ENCODE data around the gene LBX2.

The LBX2 gene, protein sequence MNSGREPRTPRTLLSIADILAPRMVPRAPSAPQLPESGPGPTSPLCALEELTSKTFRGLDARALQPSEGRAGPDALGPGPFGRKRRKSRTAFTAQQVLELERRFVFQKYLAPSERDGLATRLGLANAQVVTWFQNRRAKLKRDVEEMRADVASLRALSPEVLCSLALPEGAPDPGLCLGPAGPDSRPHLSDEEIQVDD

GRCh38 chr2:74499267-74499939 lies at the start of gene LBX2:
Gene LBX2 (minus strand): TSS chr2:74499603. CDS start chr2:74499537, 66 bp downstream.
- DNase-seq, result no peak

DNA sequence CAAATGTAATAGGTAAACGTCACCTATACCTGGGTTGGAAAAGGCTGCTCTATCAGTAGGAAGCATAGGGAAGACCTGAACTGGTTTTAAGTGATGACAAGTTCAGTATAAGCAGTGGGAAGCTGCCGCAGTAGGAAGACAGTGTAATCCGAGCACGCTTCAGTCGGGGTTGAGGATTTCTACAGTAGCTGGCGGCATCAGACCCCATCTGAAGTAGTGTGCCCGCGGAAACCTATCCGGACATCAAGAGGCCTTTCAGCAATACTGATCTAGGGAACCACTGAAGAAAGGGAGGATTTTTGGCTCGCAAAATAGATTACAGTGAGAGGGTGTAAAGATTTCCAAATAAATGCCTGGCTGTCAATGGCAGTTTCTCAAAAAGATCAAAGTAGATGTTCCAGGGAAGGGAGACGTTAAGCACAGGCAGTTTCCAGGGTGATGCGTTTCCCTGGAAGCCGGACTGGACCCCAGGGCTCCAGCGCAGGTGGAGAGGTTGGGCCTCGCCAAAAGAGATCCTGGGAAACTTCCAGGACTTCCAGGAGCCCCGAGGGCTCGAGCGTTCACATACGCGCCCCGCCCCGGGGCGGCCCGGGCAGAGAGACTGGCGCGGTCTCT lies 49.0 kb upstream of the LBX2 start:
- DNase-seq, result no peak

- no peak for DNase-seq
These were observed 46.6 kb upstream of the LBX2 start for GRCh38 chr2:74546004-74546403.

- no peak for DNase-seq
These were observed 45.2 kb upstream of the LBX2 start for GRCh38 chr2:74544634-74545033.

DNA sequence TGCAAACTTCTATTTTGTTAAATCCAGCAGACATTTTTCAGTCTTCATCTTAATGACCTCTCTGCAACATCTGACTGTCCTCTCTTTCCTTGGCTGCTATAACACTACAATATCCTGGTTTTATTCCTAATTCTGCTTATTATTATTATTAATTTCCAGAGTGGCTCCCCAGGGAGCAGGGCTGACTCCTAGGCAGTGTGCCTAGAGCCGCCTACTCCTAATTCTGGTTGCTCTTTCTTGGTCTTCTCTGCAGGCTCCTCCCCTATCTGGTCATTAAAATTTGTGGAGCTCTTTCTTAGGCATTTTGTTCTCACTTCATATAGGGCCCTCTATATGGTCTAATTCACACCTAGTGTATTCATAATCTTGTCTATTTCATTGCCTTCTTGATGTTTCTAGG lies 43.6 kb upstream of the LBX2 start:
- DNase-seq, result no peak

- no peak for DNase-seq
These were observed 40.9 kb upstream of the LBX2 start for GRCh38 chr2:74540291-74540690.

GRCh38 chr2:74538881-74539339 lies 39.5 kb upstream of the LBX2 start:
- no peak for DNase-seq

DNA sequence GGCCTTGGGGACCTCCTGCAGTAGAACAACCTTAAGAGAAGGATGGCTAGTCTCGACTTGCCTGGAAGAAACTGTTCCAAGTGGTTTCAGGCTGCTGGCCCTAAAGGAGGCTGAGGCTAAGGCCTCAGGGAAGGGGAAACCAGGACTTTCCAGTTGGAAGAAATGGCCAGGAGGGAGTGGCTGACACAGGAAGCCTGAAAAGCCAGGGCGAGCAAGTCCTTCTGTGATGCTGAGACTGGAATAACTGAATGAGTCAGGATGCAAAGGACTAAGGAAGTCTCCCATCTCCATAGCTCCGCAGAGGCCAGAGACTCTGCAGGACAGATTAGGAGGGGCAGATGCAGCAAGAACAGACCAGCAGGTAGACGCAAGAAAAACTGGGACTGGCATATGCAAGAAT lies 37.7 kb upstream of the LBX2 start:
- no peak for DNase-seq

DNA sequence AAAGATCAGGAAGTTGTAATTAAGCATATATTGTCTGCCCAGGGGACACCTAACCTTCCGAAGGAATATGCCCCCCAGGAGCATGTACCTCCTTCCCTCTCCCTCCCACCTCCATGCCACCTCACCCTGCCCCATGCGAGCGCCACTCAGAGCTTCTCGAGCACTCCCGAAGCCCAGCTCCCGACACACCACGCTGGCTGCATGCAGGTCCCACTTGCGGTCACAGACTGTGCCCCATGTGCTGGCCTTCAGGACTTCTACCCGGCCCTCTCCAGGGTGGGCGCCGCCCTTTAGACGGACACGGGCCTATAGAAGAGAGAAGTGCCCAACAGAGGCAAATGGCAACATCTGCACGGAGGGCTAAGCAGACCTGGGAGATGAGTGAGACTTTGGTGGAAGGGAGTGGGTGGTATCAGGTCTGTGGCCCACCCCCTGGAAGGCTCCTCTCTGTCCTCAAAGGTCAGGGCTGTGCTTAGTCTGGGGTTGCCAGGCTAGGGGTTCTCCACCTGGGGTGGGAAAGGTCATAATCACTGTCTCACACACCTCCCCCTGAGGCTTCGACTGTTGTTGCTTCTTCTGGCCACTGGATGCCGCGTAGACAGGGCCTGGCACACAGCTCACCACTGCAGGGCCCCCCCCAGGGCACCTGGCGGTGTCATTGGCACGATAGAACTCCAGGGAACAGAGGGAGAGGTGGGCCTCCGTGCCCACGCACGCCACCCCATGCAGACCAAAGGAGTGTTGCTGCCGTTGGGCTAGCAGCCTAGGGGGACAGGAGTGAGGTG lies 37.0 kb upstream of the LBX2 start:
- no peak for DNase-seq

GRCh38 chr2:74535440-74535965 lies 36.1 kb upstream of the LBX2 start:
- DNase-seq, result no peak

DNA sequence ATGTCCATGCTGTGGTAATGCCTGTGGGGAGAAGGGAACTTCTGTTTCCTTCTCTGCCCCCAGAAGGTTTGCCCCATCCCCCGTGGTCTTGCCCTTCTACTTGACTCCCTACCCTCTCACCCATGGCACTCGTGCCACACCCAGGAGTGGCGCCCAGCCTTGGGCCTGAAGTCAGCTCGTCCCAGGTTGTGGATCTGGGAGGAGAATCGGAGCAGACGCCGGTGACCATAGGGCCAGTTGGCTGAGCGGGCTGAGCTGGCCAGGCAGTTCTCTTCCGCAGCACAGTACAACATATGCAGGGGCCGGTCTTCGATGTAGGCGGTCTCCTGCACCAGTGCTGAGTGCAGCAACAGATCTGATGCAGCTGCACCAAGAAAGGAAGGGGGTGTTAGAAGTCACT lies 35.0 kb upstream of the LBX2 start:
- no peak for DNase-seq

GRCh38 chr2:74533464-74533863 lies 34.1 kb upstream of the LBX2 start:
- DNase-seq, result no peak

DNA sequence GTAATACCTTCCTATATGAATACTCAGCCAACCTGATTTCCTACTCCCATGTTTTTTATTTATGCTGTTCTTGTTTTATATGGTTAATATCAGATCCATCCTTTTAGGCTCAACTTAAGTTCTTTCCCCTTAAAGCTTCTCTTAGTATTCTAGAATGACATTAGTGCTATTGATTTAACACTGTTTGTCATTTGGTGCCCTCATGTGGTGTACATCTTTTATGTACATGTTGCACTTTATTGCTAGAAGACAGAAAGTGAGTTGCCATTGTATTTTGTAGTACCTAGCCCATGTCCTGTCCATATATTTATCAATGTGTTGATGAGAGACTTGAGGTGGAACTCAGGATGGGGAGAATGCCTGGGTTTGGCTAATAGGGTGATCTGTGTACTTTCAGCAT lies 32.8 kb upstream of the LBX2 start:
- no peak for DNase-seq

GRCh38 chr2:74531666-74532065 lies 32.3 kb upstream of the LBX2 start:
- DNase-seq, result no peak

- no peak for DNase-seq
These were observed 31.1 kb upstream of the LBX2 start for GRCh38 chr2:74530239-74531187.

DNA sequence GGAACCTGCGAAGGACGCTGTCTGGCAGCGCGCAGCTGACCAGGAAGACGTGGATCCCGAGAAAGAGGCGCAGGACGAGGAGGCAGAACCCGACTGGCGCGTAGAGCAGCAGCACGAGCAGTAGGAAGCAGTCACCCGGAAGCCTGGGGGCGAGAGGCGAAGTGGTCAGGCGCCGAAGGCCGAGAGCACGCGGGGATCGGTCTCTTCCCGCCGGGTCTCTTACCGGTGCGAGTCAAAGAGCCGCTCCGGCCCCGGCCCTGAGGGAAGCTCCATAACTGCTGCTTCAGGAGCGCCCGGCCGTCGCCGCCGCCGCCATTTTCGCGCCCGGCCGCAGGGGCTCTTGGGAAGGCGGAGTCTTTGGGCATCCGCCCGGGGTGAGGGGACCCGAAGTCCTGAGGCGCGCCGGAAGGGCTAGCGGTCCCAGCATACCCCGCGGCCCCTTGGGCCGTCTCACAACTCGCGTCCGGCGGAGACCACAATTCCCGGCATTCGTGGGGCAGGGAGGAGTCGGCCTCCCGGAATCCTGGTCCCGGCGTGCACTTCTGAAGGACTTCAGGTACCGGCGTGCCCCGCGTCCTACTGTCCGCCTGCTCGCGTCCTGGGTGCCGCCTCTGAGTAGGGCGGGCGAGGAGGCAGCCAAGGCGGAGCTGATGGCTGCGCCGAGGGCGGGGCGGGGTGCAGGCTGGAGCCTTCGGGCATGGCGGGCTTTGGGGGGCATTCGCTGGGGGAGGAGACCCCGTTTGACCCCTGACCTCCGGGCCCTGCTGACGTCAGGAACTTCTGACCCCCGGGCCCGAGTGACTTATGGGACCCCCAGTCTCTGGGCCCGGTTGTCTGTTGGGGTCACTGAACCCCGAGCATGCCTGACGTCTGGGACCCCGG lies 30.2 kb upstream of the LBX2 start, which contains the start of the genes AUP1 and HTRA2:
Gene AUP1 (minus strand): TSS at position 350 of the 882 bp plus-strand sequence. CDS start 77 bp downstream, at position 273.
Gene HTRA2 (plus strand): TSS at position 577 of the 882 bp plus-strand sequence. CDS start 74 bp downstream, at position 651.
- peak; percentile 91 for DNase-seq

GRCh38 chr2:74528600-74529356 lies 29.4 kb upstream of the LBX2 start:
- DNase-seq, result no peak

DNA sequence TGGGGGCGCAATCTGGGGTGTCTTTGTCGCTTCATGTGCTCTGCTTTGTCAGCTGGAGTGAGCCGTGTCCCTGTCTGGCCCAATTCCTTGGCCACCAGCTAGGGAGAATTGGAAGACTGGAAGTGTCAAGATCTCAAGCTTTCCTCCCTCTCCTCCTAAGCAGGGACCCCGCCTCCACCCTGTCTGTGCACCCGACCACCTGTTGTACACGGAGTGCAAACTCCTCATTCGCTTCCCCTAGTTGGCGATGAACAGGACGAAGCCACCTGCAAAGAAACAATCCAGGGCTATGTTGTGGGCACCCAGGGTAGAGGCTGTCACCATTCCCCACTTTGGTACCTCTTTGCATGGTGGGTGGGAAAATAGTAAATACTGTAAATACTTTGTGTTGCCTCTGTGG lies 28.3 kb upstream of the LBX2 start:
- DNase-seq, result no peak

- DNase-seq, result no peak
These were observed 27.3 kb upstream of the LBX2 start for GRCh38 chr2:74526649-74527230.

All from NCI-H1436 treated with DMSO at 0.1 percent for 48 hours (cell line).